Measurements from ENCODE around the gene PM20D2.

PM20D2 gene

GRCh38 chr6:89180971-89181370, 35.1 kb downstream of the PM20D2 start:
- Histone ChIP-seq H3K27ac (no peak overlapping the region), H3K4me1 (no peaks in the 10 kb centered on the region), H3K9ac (no peak overlapping the region)

GRCh38 chr6:89183294-89183693, 37.4 kb downstream of the PM20D2 start:
- H3K9ac ChIP-seq = no peak overlapping the region
- no peak overlapping the region for H3K27ac ChIP-seq
- no peaks in the 10 kb centered on the region for H3K79me2 ChIP-seq
- no peak for TF ChIP-seq CTCF (IDR thresholded peaks at IDR 0.05)
- no peaks in the 10 kb centered on the region for H3K9me3 ChIP-seq (ENCODE audit: control insufficient read depth, low read length)
- H3K4me2 ChIP-seq (ENCODE audit: low read length) = no peak overlapping the region
- H3K4me1 ChIP-seq = no peaks in the 10 kb centered on the region
- no peaks in the 10 kb centered on the region for H3K27me3 ChIP-seq (ENCODE audit: control insufficient read depth, insufficient read depth, low read length)
- no peak overlapping the region for H3K4me3 ChIP-seq (ENCODE audit: low read depth, low read length)
- no peaks in the 10 kb centered on the region for H3K36me3 ChIP-seq (ENCODE audit: control insufficient read depth, insufficient read depth, low read length)
- H2AFZ ChIP-seq = no peak overlapping the region

More at GRCh38 chr6:89180971-89181370, 35.1 kb downstream of the PM20D2 start:
- Histone ChIP-seq H3K36me3 (ENCODE audit: control insufficient read depth, insufficient read depth, low read length) (no peaks in the 10 kb centered on the region), H3K27me3 (ENCODE audit: control insufficient read depth, insufficient read depth, low read length) (no peaks in the 10 kb centered on the region), H3K4me2 (ENCODE audit: low read length) (no peak overlapping the region), H3K9me3 (ENCODE audit: control insufficient read depth, low read length) (no peaks in the 10 kb centered on the region), H3K79me2 (no peaks in the 10 kb centered on the region), H3K4me3 (ENCODE audit: low read depth, low read length) (no peak overlapping the region), H2AFZ (no peak overlapping the region)
- no peak for TF ChIP-seq CTCF (IDR thresholded peaks at IDR 0.05)

- Histone ChIP-seq H3K9me3 (ENCODE audit: control insufficient read depth, low read length) (no peaks in the 10 kb centered on the region), H3K27me3 (ENCODE audit: control insufficient read depth, insufficient read depth, low read length) (no peaks in the 10 kb centered on the region), H3K79me2 (no peaks in the 10 kb centered on the region), H2AFZ (no peak overlapping the region), H3K27ac (no peak overlapping the region), H3K4me1 (no peaks in the 10 kb centered on the region), H3K36me3 (ENCODE audit: control insufficient read depth, insufficient read depth, low read length) (no peaks in the 10 kb centered on the region), H3K9ac (no peak overlapping the region), H3K4me3 (ENCODE audit: low read depth, low read length) (no peak overlapping the region), H3K4me2 (ENCODE audit: low read length) (no peak overlapping the region)
- TF ChIP-seq CTCF (IDR thresholded peaks at IDR 0.05) = no peak
These were observed 38.5 kb downstream of the PM20D2 start for GRCh38 chr6:89184344-89184743.

- Histone ChIP-seq H3K4me3 (ENCODE audit: low read depth, low read length) (no peak overlapping the region), H3K4me1 (no peaks in the 10 kb centered on the region), H3K27me3 (ENCODE audit: control insufficient read depth, insufficient read depth, low read length) (no peaks in the 10 kb centered on the region), H3K36me3 (ENCODE audit: control insufficient read depth, insufficient read depth, low read length) (no peaks in the 10 kb centered on the region), H3K9me3 (ENCODE audit: control insufficient read depth, low read length) (no peaks in the 10 kb centered on the region), H2AFZ (no peak overlapping the region), H3K27ac (no peak overlapping the region), H3K9ac (no peak overlapping the region), H3K79me2 (no peaks in the 10 kb centered on the region), H3K4me2 (ENCODE audit: low read length) (no peak overlapping the region)
- TF ChIP-seq CTCF (IDR thresholded peaks at IDR 0.05) = no peak
These were observed 40.9 kb downstream of the PM20D2 start for GRCh38 chr6:89186762-89187161.

- Histone ChIP-seq H3K4me2 (ENCODE audit: low read length) (no peak overlapping the region), H3K4me3 (ENCODE audit: low read depth, low read length) (no peak overlapping the region), H3K27ac (no peak overlapping the region), H3K4me1 (no peaks in the 10 kb centered on the region), H3K9me3 (ENCODE audit: control insufficient read depth, low read length) (no peaks in the 10 kb centered on the region), H2AFZ (no peak overlapping the region), H3K79me2 (no peaks in the 10 kb centered on the region), H3K27me3 (ENCODE audit: control insufficient read depth, insufficient read depth, low read length) (no peaks in the 10 kb centered on the region), H3K9ac (no peak overlapping the region), H3K36me3 (ENCODE audit: control insufficient read depth, insufficient read depth, low read length) (no peaks in the 10 kb centered on the region)
- no peak for TF ChIP-seq CTCF (IDR thresholded peaks at IDR 0.05)
These were observed 41.6 kb downstream of the PM20D2 start for GRCh38 chr6:89187504-89187903.
